GM23338 (cell line): ENCODE measurements around the gene CYTH1. TPM values are rescaled to one million over a fixed set of nuclear protein-coding genes. Genes with fewer than 3 reads are reported as not detected.

Experiments used
- ATAC-seq: fragments of 200-7000 bp; cut with Tn5 transposase; 3 replicates; pipeline ENCODE4 v1.9.1; 2020
- DNase-seq: peaks from one replicate; pipeline ENCODE4 v3.0.0-alpha.2; 2015; ENCODE audit warnings: low spot score
- H2AFZ ChIP-seq: fragments of 200-600 bp; sonication (generic); 2 replicates; pipeline ENCODE4 v1.8.0; 2016; ENCODE audit warnings: antibody characterized with exemption, mild to moderate bottlenecking, moderate library complexity
- H3F3A ChIP-seq: fragments of 200-600 bp; sonication (generic); replicated peaks from 2 replicates; pipeline ENCODE4 v1.8.0; 2017; ENCODE audit warnings: antibody characterized with exemption, mixed run types, low read depth
- H3K27ac ChIP-seq: fragments of 200-600 bp; sonication (generic); 2 replicates; pipeline ENCODE4 v1.6.1; 2016; ENCODE audit warnings: low read depth
- H3K27me3 ChIP-seq: fragments of 200-600 bp; sonication (generic); 2 replicates; pipeline ENCODE4 v1.8.0; 2016; ENCODE audit warnings: mild to moderate bottlenecking, mixed run types, moderate library complexity; ENCODE audit not compliant: insufficient read depth
- H3K36me3 ChIP-seq: fragments of 200-600 bp; sonication (generic); 2 replicates; pipeline ENCODE4 v1.8.0; 2016; ENCODE audit warnings: mild to moderate bottlenecking; ENCODE audit not compliant: insufficient read depth
- H3K4me1 ChIP-seq: fragments of 200-600 bp; sonication (generic); 2 replicates; pipeline ENCODE4 v1.8.0; 2016; ENCODE audit warnings: mild to moderate bottlenecking, moderate library complexity; ENCODE audit not compliant: insufficient read depth
- H3K4me2 ChIP-seq: fragments of 200-600 bp; sonication (generic); 2 replicates; pipeline ENCODE4 v1.7.1; 2017; ENCODE audit warnings: mixed run types
- H3K4me3 ChIP-seq: fragments of 200-600 bp; sonication (generic); 2 replicates; pipeline ENCODE4 v1.6.1; 2016; ENCODE audit warnings: mixed run types
- H3K79me2 ChIP-seq: fragments of 200-600 bp; sonication (generic); replicated peaks from 2 replicates; pipeline ENCODE4 v1.8.0; 2017; ENCODE audit warnings: mild to moderate bottlenecking; ENCODE audit not compliant: insufficient read depth
- H3K9me2 ChIP-seq: fragments of 200-600 bp; sonication (generic); 2 replicates; pipeline ENCODE4 v1.8.0; 2017; ENCODE audit not compliant: insufficient read depth
- H4K20me1 ChIP-seq: fragments of 200-600 bp; sonication (generic); replicated peaks from 2 replicates; pipeline ENCODE4 v1.8.0; 2017; ENCODE audit warnings: mild to moderate bottlenecking; ENCODE audit not compliant: insufficient read depth
- H3K27ac Mint-ChIP-seq: 2 replicates; pipeline ENCODE4 v1.8.0; 2020; ENCODE audit warnings: inconsistent platforms, mild to moderate bottlenecking, moderate library complexity, mixed read lengths
- H3K27me3 Mint-ChIP-seq: 3 replicates; pipeline ENCODE4 v1.8.0; 2022; ENCODE audit warnings: low read depth, mild to moderate bottlenecking, moderate library complexity, mixed read lengths, inconsistent platforms; ENCODE audit not compliant: insufficient read depth, poor library complexity
- H3K36me3 Mint-ChIP-seq: 3 replicates; pipeline ENCODE4 v1.8.0; 2021; ENCODE audit warnings: low read depth, mild to moderate bottlenecking, inconsistent platforms, moderate library complexity, mixed read lengths
- H3K4me1 Mint-ChIP-seq: 3 replicates; pipeline ENCODE4 v1.8.0; 2020; ENCODE audit warnings: mild to moderate bottlenecking, inconsistent platforms, mixed read lengths
- H3K4me3 Mint-ChIP-seq: 3 replicates; pipeline ENCODE4 v1.8.0; 2021; ENCODE audit warnings: moderate library complexity, mild to moderate bottlenecking, inconsistent platforms, mixed read lengths
- H3K9me3 Mint-ChIP-seq: 3 replicates; pipeline ENCODE4 v1.8.0; 2020; ENCODE audit warnings: moderate library complexity, mild to moderate bottlenecking, inconsistent platforms, mixed read lengths
- CREB1 ChIP-seq: fragments of 250-450 bp; sonication (Bioruptor Pico); IDR thresholded peaks from 2 replicates; pipeline ENCODE4 v1.5.0; 2020; ENCODE audit warnings: low read depth, mild to moderate bottlenecking, moderate library complexity
- CTCF ChIP-seq, 2 experiments: fragments of 200-600 bp in 1 of 2; sonication (generic) in 1 of 2; conservative IDR thresholded peaks; 2 replicates each; pipeline versions ENCODE4 v1.5.1 to v1.6.1; 2016 to 2017; ENCODE audit warnings: antibody characterized with exemption in 2 of 2, low read depth in 2 of 2, mild to moderate bottlenecking in 2 of 2, moderate library complexity in 1 of 2
- ETS1 ChIP-seq: IDR thresholded peaks from 2 replicates; pipeline ENCODE4 v1.6.1; 2016; ENCODE audit warnings: antibody characterized with exemption
- EZH2 ChIP-seq: fragments of 200-600 bp; sonication (generic); IDR thresholded peaks from one replicate; pipeline ENCODE4 v1.8.0; 2017; ENCODE audit warnings: antibody characterized with exemption, mild to moderate bottlenecking, low read depth; ENCODE audit not compliant: unreplicated experiment
- EZH2phosphoT487 ChIP-seq: fragments of 200-600 bp; sonication (generic); IDR thresholded peaks from one replicate; pipeline ENCODE4 v1.8.1; 2018; ENCODE audit warnings: antibody characterized with exemption; ENCODE audit not compliant: unreplicated experiment
- JUNB ChIP-seq: IDR thresholded peaks from one replicate; pipeline ENCODE4 v1.6.1; 2016; ENCODE audit warnings: antibody characterized with exemption; ENCODE audit not compliant: unreplicated experiment
- NANOG ChIP-seq: IDR thresholded peaks from 2 replicates; pipeline ENCODE4 v1.6.1; 2016; ENCODE audit warnings: antibody characterized with exemption, borderline replicate concordance
- REST ChIP-seq: IDR thresholded peaks from one replicate; pipeline ENCODE4 v1.6.1; 2018; ENCODE audit warnings: antibody characterized with exemption; ENCODE audit not compliant: unreplicated experiment
- STAT1 ChIP-seq: IDR thresholded peaks from one replicate; pipeline ENCODE4 v1.6.1; 2016; ENCODE audit warnings: antibody characterized with exemption; ENCODE audit not compliant: unreplicated experiment
- ZNF331 ChIP-seq: fragments of 250-450 bp; sonication (Bioruptor Pico); IDR thresholded peaks from 2 replicates; pipeline ENCODE4 v1.5.0; 2020; ENCODE audit warnings: low read depth, mild to moderate bottlenecking, moderate library complexity
- polyA plus RNA-seq: library from polyadenylated mRNA; unstranded; fragments of >200 nt; fragmentation: Nextera tagmentation; extraction: Ambion mirVana; gene quantifications from 2 replicates; pipeline ENCODE4 v1.2.1, GENCODE V29; 2016
- total RNA-seq: library from RNA; depleted of rRNA; stranded (reverse); fragments of >200 nt; shearing (Covaris generic); gene quantifications from 2 replicates; pipeline ENCODE4 v1.2.3, GENCODE V29; 2014

CYTH1 gene
- total and polyA plus RNA-seq, 2 experiments from 2014 or later: 13.8 to 14.5 TPM

- no peak for TF ChIP-seq ETS1
- no peak for TF ChIP-seq JUNB
- no peak for TF ChIP-seq REST
- no peak for TF ChIP-seq EZH2phosphoT487
- TF ChIP-seq EZH2: no peak
- no peak for TF ChIP-seq NANOG
- no peak for TF ChIP-seq CTCF (conservative IDR thresholded peaks at IDR 0.05; ENCODE audit: low read depth in 2 of 2)
- no peak for ATAC-seq
- H3K27ac Mint-ChIP-seq: no peak overlapping the region
- Histone ChIP-seq H3K9me2 (no peaks in the 10 kb centered on the region), H3K79me2 (no peaks in the 10 kb centered on the region), H3K27me3 (no peaks in the 10 kb centered on the region), H3K4me3 (no peak overlapping the region), H3K27ac (no peak overlapping the region), H3K36me3 (no peaks in the 10 kb centered on the region), H3K4me2 (no peak overlapping the region), H3F3A (no peaks in the 10 kb centered on the region), H4K20me1 (no peaks in the 10 kb centered on the region; the same call in 1 of the 2 replicates), H2AFZ (no peak overlapping the region), H3K4me1 (no peaks in the 10 kb centered on the region)
- no peak for DNase-seq
- H3K27me3 Mint-ChIP-seq: peaks cover 2% of the 10 kb centered on the region
- H3K36me3 Mint-ChIP-seq: no peaks in the 10 kb centered on the region; the same call in 2 of the 3 replicates
- H3K4me1 Mint-ChIP-seq: peaks cover 22% of the 10 kb centered on the region
- no peak overlapping the region for H3K4me3 Mint-ChIP-seq
- no peaks in the 10 kb centered on the region for H3K9me3 Mint-ChIP-seq
These were observed 103.4 kb downstream of the CYTH1 start for GRCh38 chr17:78678711-78679110.

- Mint-ChIP-seq H3K4me3 (no peak overlapping the region), H3K9me3 (no peaks in the 10 kb centered on the region), H3K27ac (no peak overlapping the region), H3K4me1 (peaks cover 16% of the 10 kb centered on the region), H3K36me3 (no peaks in the 10 kb centered on the region; the same call in 2 of the 3 replicates), H3K27me3 (peaks cover 2% of the 10 kb centered on the region)
- H4K20me1 ChIP-seq: no peaks in the 10 kb centered on the region; the same call in 1 of the 2 replicates
- no peak overlapping the region for H3K4me2 ChIP-seq
- no peak for DNase-seq
- H3K27ac ChIP-seq: no peak overlapping the region
- no peaks in the 10 kb centered on the region for H3F3A ChIP-seq
- H3K79me2 ChIP-seq: no peaks in the 10 kb centered on the region
- H3K4me3 ChIP-seq: no peak overlapping the region
- H3K9me2 ChIP-seq: no peaks in the 10 kb centered on the region
- H3K27me3 ChIP-seq: no peaks in the 10 kb centered on the region
- H3K36me3 ChIP-seq: no peaks in the 10 kb centered on the region
- no peaks in the 10 kb centered on the region for H3K4me1 ChIP-seq
- ATAC-seq: no peak
- no peak overlapping the region for H2AFZ ChIP-seq
- TF ChIP-seq CREB1 (no peak), ZNF331 (CRISPR knock-in tag) (no peak), EZH2 (no peak), STAT1 (no peak), REST (no peak)
These were observed 103.9 kb downstream of the CYTH1 start for GRCh38 chr17:78678222-78678557.
